ENCODE results near the gene RHOXF2B.

Gene RHOXF2B

DNA sequence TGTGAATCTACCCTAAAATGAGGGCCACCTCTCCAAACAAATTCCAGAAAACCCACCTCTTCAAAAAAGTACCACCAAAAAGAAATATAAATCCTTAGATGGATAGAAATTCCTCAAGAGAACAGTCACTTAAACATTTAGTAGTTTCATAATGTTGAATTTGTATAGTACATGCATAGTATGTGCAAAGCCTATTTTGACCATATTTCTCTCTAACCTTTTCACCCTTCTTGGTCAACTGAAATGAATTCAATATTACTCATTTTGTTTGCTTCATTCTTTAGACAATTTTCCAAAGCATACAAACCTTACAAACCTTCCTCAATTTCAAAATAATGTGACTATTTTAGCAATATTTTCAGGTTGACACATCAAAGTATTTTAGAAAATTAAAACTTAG lies 34.1 kb upstream of the RHOXF2B start (continued):
- TF ChIP-seq, protein P1, sequence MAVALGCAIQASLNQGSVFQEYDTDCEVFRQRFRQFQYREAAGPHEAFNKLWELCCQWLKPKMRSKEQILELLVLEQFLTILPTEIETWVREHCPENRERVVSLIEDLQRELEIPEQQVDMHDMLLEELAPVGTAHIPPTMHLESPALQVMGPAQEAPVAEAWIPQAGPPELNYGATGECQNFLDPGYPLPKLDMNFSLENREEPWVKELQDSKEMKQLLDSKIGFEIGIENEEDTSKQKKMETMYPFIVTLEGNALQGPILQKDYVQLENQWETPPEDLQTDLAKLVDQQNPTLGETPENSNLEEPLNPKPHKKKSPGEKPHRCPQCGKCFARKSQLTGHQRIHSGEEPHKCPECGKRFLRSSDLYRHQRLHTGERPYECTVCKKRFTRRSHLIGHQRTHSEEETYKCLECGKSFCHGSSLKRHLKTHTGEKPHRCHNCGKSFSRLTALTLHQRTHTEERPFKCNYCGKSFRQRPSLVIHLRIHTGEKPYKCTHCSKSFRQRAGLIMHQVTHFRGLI (tag by site-specific recombination; IDR thresholded peaks at IDR 0.05), result no peak
- TF ChIP-seq, protein P2, sequence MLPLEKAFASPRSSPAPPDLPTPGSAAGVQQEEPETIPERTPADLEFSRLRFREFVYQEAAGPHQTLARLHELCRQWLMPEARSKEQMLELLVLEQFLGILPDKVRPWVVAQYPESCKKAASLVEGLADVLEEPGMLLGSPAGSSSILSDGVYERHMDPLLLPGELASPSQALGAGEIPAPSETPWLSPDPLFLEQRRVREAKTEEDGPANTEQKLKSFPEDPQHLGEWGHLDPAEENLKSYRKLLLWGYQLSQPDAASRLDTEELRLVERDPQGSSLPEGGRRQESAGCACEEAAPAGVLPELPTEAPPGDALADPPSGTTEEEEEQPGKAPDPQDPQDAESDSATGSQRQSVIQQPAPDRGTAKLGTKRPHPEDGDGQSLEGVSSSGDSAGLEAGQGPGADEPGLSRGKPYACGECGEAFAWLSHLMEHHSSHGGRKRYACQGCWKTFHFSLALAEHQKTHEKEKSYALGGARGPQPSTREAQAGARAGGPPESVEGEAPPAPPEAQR (tag by site-specific recombination; IDR thresholded peaks at IDR 0.05), result no peak
- TF ChIP-seq, protein P3, sequence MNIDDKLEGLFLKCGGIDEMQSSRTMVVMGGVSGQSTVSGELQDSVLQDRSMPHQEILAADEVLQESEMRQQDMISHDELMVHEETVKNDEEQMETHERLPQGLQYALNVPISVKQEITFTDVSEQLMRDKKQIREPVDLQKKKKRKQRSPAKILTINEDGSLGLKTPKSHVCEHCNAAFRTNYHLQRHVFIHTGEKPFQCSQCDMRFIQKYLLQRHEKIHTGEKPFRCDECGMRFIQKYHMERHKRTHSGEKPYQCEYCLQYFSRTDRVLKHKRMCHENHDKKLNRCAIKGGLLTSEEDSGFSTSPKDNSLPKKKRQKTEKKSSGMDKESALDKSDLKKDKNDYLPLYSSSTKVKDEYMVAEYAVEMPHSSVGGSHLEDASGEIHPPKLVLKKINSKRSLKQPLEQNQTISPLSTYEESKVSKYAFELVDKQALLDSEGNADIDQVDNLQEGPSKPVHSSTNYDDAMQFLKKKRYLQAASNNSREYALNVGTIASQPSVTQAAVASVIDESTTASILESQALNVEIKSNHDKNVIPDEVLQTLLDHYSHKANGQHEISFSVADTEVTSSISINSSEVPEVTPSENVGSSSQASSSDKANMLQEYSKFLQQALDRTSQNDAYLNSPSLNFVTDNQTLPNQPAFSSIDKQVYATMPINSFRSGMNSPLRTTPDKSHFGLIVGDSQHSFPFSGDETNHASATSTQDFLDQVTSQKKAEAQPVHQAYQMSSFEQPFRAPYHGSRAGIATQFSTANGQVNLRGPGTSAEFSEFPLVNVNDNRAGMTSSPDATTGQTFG (tag by site-specific recombination; IDR thresholded peaks at IDR 0.05; ENCODE audit: borderline replicate concordance), result no peak

DNA sequence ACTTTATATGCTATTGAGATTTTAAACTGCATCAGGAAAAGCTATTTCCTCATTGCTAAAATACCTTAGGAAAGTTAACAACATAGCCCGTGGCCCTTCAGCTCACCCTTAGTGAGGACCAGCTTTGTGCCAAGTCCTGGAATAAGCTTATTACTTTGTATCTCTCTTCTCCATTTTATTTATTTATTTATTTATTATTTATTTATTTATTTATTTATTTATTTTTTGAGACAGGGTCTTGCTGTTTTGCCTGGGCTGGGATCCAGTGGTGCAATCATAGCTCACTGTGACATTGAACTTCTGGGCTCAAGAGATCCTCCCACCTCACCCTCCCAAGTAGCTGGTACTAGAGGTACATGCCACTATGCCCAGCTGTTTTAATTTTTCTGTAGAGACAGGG lies 31.9 kb upstream of the RHOXF2B start:
- ChIA-PET POLR2A (no interaction called here), CTCF (no interaction called here)
- no peaks in the 10 kb centered on the region for H3K4me1 ChIP-seq (ENCODE audit: control insufficient read depth, insufficient read depth, low read length)
- H3K36me3 ChIP-seq (ENCODE audit: control insufficient read depth in 2 of 2, insufficient read depth in 1 of 2, low read length in 2 of 2), result no peaks in the 10 kb centered on the region
- no peak overlapping the region for H3K27ac ChIP-seq (ENCODE audit: extremely low read depth, low read depth, low read length)
- H3K9me3 ChIP-seq (ENCODE audit: control insufficient read depth, insufficient read depth, low read depth, low read length), result no peaks in the 10 kb centered on the region
- H3K4me3 ChIP-seq (ENCODE audit: low read depth, low read length), result no peak overlapping the region
- TF ChIP-seq ZNF747 (tag by site-specific recombination; IDR thresholded peaks at IDR 0.05) (no peak), ZFP41 (tag by site-specific recombination; IDR thresholded peaks at IDR 0.05; ENCODE audit: borderline replicate concordance) (no peak), ZNF792 (tag by site-specific recombination; IDR thresholded peaks at IDR 0.05) (no peak), ZNF623 (tag by site-specific recombination; IDR thresholded peaks at IDR 0.05) (peak; percentile 34; the same call in 1 of the 2 replicates), ZNF426 (tag by site-specific recombination; IDR thresholded peaks at IDR 0.05) (peak; percentile 44), ZNF394 (tag by site-specific recombination; IDR thresholded peaks at IDR 0.05; ENCODE audit: borderline replicate concordance) (peak; percentile 47; the same call in 1 of the 2 replicates), ZNF292 (tag by site-specific recombination; IDR thresholded peaks at IDR 0.05; ENCODE audit: borderline replicate concordance, low read depth) (no peak), ZNF138 (tag by site-specific recombination; IDR thresholded peaks at IDR 0.05; ENCODE audit: borderline replicate concordance) (no peak), ZNF555 (tag by site-specific recombination; conservative IDR thresholded peaks at IDR 0.05) (peak; percentile 53), ZNF223 (tag by site-specific recombination; IDR thresholded peaks at IDR 0.05) (no peak)
- TF ChIP-seq, protein P4, sequence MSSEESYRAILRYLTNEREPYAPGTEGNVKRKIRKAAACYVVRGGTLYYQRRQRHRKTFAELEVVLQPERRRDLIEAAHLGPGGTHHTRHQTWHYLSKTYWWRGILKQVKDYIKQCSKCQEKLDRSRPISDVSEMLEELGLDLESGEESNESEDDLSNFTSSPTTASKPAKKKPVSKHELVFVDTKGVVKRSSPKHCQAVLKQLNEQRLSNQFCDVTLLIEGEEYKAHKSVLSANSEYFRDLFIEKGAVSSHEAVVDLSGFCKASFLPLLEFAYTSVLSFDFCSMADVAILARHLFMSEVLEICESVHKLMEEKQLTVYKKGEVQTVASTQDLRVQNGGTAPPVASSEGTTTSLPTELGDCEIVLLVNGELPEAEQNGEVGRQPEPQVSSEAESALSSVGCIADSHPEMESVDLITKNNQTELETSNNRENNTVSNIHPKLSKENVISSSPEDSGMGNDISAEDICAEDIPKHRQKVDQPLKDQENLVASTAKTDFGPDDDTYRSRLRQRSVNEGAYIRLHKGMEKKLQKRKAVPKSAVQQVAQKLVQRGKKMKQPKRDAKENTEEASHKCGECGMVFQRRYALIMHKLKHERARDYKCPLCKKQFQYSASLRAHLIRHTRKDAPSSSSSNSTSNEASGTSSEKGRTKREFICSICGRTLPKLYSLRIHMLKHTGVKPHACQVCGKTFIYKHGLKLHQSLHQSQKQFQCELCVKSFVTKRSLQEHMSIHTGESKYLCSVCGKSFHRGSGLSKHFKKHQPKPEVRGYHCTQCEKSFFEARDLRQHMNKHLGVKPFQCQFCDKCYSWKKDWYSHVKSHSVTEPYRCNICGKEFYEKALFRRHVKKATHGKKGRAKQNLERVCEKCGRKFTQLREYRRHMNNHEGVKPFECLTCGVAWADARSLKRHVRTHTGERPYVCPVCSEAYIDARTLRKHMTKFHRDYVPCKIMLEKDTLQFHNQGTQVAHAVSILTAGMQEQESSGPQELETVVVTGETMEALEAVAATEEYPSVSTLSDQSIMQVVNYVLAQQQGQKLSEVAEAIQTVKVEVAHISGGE (tag by site-specific recombination; conservative IDR thresholded peaks at IDR 0.05; ENCODE audit: low read depth), result peak; percentile 51
- TF ChIP-seq, protein P5, sequence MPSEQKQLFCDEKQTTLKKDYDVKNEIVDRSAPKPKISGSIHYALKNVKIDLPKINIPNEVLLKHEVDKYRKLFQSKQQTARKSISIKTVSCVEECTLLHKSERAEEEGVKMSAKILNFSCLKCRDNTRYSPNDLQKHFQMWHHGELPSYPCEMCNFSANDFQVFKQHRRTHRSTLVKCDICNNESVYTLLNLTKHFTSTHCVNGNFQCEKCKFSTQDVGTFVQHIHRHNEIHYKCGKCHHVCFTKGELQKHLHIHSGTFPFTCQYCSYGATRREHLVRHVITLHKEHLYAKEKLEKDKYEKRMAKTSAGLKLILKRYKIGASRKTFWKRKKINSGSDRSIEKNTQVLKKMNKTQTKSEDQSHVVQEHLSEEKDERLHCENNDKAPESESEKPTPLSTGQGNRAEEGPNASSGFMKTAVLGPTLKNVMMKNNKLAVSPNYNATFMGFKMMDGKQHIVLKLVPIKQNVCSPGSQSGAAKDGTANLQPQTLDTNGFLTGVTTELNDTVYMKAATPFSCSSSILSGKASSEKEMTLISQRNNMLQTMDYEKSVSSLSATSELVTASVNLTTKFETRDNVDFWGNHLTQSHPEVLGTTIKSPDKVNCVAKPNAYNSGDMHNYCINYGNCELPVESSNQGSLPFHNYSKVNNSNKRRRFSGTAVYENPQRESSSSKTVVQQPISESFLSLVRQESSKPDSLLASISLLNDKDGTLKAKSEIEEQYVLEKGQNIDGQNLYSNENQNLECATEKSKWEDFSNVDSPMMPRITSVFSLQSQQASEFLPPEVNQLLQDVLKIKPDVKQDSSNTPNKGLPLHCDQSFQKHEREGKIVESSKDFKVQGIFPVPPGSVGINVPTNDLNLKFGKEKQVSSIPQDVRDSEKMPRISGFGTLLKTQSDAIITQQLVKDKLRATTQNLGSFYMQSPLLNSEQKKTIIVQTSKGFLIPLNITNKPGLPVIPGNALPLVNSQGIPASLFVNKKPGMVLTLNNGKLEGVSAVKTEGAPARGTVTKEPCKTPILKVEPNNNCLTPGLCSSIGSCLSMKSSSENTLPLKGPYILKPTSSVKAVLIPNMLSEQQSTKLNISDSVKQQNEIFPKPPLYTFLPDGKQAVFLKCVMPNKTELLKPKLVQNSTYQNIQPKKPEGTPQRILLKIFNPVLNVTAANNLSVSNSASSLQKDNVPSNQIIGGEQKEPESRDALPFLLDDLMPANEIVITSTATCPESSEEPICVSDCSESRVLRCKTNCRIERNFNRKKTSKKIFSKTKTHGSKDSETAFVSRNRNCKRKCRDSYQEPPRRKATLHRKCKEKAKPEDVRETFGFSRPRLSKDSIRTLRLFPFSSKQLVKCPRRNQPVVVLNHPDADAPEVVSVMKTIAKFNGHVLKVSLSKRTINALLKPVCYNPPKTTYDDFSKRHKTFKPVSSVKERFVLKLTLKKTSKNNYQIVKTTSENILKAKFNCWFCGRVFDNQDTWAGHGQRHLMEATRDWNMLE (tag by site-specific recombination; conservative IDR thresholded peaks at IDR 0.05; ENCODE audit: low read depth), result peak; percentile 54; the same call in 1 of the 2 replicates
